NCI-H2196 treated with DMSO at 0.1 percent for 48 hours (cell line): Measurements from ENCODE around the gene RNASE11.
"Not testable (repeated sequence)": the region's sequence is repeated elsewhere in the genome, so short reads cannot be mapped to it uniquely, and the experiment has no call there.

Experiments
- DNase-seq: peaks from one replicate; lab custom pipeline; 2025; ENCODE audit not compliant: unreplicated experiment; lab: John Stamatoyannopoulos, UW

The RNASE11 gene

DNA sequence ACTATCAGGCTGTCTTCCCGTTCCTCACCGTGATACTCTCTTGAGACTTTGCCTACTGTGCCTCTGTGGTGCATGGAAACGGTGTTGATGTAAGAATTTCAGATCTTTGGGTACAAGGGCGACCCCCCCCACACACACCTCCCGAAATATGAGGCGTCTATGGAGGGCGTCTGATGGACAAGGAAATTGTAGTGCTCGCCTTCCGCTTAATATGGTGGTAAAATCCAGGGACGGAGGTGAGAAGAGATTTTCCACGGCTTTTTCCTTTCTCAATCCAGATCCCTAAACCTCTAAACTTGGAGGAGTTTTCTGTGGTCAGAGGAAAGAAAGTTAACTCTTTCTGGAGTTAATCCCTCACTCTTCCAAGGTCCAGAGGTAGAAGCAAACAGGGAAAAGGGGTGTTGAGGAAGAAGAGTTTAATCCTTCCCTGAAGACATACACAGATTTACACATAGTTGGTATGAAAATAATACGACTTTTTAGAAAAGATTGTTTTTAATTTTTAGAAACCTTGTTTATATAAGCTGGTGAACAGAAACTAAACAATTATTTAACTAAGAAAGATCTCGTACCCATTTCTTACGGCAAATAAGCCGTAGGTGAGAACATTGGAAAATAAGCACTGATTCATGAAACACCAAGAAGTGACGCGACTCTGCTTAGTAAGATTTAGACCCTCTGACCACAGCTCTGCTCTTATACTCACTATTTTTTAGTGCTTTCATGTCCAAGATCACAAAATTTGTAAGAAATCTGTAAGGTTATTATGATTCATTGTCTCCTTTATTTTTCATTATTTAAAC lies 26.4 kb upstream of the RNASE11 start:
- DNase-seq: no peak

DNA sequence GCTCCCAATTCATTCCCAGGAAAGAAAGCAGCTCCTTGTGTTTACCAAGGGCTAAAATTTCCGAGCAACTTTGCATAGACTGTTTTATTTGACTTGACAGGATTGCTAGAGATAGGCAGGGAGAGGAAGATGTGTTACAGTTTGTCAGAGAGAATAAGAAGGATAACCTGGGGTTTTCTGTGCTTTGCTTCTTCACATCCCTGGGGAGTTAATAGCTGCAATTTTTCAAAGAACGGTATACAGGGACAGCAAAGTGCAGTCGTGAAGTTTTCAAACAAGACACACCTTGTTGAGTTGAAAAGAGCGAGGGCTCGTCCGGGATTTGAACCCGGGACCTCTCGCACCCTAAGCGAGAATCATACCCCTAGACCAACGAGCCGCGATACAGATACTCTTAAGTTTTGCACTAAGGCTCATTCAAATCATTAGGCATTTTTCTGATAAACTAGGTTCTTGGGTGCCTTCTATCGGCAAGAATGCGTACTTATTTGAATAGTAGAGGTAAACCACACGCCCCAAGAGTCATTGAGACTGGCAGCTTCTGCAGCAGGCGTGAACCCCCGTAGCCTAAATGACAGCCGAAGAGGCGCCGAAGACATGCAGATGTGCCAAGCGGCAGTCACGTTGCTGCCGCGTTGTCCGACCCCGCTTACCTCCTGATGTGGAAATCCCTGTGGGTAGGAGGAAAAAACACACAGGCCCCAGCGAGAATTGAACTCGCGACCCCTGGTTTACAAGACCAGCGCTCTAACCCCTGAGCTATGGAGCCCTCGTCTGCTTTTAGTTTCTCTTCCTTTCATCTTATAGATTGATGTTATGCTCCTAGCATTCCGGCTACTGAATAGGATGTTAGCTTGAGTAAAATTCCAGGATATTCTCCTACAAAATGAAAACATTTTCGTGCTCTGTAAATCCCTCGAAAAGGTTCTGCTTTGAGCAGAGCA lies 25.6 kb upstream of the RNASE11 start:
- peak; percentile 83 for DNase-seq

DNA sequence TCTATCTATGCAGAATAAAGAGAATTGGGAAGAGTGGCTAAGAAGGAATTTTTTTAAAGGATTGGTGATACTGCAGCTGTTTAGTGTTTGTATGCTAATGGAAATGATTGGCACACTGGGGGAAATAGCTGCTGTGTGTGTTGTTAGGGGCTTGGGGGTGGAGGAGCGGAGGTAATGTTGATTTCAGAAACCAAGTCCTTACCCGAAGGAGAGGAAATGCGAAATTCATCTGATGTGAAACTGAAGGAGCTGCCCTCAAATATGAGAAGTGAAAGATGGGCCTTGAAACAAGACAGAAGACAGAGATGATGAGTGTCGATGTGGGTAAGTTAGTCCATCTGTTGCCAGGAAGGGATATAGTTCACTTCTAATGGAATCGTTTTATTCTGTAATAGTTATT lies 24.6 kb upstream of the RNASE11 start:
- no peak for DNase-seq

DNA sequence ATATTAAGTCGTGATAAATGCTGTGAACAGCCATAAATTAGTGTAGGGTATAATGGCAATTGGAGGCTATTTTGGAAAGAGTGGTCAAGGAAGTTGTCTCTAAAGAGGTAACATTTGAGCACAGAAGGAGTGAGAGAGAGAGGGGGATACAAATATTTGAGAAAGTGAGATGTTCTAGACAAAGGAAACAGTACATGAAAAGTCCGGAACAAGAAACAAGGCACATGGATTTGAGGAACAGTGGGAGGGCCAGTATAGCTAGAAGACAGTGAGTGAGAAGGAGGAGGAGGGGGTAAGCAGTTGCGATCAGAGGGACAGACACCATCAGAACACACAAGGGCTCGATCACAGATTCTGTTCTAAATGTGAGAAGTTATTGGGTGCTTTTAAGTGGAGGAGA lies 23.5 kb upstream of the RNASE11 start:
- DNase-seq: no peak

DNA sequence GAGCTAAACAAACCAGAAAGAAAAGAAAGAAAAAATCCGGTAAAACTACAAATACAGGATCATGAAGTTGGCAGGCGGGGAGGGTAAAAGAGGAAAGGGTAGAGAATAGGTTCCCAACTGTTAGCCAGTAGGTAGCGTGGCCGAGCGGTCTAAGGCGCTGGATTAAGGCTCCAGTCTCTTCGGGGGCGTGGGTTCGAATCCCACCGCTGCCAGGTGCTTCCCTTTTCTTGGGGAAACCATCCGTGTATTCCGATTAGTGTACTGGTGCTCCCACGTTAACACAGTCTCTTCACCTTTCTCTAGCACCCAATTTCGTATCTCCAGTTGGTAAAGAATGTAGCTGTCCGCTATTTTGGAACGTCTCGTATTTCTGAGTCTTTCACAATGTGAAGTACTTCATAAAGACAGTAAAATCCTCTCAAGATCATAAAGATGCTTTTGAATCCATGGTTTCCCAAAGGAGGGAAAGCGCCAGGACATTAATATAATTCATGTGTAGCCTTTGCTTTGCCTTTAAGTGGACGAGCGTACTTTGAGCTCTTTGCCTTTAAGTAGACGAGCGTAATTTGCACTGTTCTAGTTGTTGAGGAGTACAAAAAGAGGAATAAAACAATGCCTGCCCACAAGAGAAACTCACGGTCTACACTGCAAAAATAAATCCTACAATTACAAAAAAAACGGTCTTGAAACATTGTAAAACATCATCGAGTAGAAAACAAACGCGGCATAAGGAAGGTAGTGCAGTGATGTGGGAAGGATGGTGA lies 22.4 kb upstream of the RNASE11 start:
- peak; percentile 33 for DNase-seq

DNA sequence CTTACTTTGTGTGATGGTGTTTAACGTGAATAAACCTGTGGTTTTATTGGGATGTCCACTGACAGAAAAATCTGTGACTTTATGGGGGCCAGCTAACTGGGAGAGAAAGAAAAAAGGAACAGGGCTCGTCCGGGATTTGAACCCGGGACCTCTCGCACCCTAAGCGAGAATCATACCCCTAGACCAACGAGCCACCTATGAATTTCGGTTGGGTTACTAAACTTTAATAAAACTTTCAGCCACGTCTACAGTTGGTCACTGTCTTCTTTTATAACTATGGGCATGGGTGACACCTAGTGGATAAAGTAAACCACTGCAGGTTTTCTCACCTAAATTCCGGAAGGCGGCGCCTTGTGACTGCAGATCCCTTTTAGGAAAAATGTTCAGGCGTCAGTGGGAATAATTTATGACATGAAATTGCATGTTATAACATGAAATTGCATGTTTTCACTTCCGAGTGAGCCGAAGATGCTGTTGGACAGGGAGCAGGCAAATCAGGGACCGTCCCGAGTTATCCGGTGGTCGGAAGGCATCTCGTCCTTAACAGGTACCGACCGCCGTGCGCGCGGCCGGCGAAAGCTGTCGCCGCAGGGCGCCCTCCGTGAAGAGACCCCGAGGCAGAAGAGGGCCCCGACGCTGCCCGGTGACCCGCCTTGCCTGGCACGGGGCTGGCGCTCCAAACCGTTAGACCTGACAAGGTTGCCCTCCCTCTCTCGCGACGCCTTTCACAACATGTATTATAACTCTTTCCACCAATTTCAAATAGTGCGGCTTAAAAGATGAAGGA lies 21.6 kb upstream of the RNASE11 start:
- DNase-seq: peak; percentile 77

DNA sequence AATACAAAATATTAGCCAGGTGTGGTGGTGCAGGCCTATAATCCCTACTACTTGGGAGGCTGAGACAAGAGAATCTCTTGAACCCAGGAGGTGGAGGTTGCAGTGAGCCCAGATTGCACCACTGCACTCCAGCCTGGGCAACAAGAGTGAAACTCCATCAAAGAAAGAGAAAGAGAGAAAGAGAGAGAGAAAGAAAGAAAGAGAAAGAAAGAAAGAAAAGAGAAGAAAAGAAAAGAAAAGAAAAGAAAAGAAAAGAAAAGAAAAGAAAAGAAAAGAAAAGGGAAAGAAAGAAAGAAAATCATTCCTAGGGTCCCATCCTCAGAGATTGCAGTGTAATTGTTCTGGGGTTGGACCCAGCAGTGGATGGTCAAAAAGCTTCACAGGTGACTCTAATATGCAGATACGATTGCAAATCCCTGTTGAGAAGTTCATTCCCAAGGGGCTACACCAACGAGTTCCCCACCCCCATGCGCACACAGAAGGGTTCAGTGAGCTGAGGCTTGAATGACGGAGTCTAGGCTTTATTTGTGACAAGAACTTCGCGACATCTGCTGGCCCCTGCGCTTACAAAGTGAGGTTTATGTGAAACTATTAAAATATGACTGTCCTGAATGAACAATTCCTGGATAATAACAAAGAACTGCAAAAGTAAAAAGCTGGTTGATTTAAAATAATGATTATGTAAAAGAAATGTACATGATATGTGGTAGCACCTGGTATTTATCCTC lies 20.7 kb upstream of the RNASE11 start:
- DNase-seq: no peak

DNA sequence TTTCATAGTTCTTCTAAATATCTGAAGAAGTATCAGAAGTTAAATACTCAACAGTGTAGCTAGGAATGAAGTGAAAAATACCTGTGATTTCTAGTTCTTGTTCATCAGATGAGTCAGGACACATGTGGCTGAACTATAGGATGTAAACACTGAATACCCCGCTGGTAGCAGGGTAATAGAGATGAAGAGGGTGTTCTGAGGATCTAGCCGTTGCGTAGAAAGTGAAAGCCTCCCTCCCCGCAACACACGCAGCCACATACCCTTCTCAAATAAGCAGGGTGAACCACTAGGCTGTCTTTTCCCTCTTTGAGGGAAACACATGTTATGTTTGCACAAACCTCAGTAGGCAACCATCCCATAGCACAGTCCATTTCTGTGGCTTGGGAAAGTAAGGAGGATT lies 19.8 kb upstream of the RNASE11 start:
- no peak for DNase-seq

DNA sequence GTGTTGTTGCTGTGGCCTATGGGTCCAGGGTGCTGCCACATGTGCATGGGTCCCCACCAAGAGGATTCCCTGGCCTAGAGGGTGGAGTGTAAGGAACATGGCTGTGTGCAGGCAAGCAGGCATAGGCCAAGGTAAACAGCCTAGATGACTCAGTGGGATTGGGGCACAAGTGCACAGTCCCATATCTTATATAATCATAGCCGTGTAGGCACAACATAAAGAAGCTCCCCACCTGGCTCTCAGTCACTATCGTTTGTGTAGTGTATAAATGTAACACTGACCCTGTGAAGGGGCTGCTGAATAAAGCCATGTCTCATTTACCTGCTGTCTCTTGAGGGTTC lies 19.1 kb upstream of the RNASE11 start:
- no peak for DNase-seq

DNA sequence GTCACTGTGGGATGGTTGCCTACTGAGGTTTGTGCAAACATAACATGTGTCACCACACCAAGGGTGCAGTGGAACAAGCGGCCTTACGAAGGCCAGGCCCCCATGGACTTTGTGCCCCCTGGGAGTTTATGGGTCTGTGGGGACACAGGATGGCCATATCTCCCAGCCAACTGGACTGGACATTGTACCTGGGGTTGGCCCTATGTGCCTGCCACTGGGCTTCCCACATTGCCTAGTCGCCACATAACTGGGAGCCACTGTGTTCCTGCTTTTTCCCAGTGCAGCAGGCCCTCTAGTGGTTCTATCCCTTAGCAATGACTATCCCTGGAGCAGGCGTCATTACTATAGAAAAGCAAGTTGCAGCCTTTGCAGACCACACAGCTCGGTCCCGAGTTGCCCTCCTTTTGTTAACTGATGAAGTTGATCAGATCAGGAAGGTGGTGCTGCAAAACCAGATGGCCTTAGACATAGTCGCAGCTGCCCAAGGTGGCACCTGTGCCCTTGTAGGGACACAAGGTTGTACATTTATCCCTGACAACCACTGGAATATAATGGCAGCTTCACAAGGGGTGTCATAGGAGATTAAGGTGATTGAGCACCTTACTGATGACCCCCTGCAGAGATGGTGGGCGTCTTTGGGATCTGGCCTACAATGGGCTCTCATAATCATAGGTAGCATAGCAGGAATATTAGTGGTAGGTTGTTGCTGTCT lies 18.5 kb upstream of the RNASE11 start:
- no peak for DNase-seq

DNA sequence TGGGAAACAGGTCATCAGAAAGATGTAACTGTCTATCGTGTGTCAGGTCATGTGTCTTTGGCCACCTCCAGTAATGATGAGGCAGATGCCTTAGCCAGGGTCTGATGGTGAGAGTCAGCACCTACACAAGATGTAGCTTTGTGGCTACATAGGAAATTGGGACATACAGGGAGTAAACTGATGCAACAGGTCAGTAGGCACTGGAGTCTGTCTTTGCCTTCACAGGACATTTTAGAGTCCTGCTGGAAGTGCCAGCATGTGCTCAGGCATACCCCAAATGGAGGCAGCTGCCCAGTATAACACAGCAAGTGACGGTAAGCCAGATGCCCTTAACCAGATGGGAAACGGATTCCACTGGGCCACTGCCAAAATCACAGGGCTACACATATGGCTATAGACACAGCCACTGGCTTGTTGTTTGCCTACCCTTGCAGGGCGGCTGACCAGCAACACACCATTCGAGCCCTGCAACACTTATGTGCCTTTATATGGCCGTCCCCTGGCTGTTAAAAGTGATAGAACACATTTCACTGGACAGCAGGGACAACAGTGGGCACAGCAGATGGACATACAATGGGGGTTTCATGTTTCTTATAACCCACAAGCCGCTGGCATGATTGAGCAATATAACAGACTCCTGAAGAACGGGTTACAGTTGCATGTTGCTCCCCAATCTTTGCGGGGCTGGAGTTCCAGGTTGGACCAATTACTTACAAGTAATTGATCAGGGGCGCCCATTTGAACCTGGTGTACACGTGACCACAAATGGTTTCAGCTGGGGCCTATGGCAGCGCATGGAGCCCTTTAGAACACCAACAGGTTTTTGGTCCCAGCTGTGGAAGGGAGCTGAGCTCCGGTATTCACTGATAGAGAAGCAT lies 16.3 kb upstream of the RNASE11 start:
- no peak for DNase-seq

DNA sequence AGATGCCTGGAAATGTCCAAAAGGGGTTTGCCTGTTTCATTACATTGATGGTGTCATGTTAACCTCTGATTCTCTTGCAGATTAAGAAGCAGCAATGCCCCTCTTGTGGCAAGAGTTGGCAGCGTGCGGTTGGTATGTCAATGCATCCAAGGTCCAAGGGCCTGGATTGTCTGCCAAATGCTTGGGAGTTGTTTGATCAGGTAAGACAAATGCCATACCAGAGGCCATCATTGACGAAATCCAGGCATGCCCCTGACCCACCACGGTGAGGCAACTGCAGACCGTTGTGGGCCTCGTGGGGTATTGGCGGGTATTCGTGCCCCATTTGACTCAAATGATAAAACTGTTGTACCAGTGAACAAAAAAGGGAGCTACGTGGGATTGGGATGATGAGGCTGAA lies 14.8 kb upstream of the RNASE11 start:
- no peak for DNase-seq

DNA sequence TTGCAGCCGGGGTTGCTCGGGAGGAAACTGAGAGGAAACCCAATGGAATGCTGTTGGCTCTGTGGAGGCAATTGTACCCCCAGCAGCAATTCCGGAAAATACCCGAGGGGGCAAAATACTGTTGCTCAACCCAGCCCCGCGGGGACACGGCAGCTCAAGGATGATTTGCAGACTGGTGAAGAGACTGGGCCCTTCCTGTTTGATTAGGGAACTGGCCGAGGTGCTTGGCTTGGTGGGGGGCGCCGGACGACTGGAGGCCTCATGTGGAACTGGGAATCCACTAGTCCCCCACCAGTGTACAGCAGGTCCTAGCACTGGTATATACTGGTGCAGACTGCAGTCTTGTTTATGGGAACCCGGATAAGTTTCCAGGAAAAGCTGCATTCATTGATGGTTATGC lies 13.7 kb upstream of the RNASE11 start:
- DNase-seq: no peak

DNA sequence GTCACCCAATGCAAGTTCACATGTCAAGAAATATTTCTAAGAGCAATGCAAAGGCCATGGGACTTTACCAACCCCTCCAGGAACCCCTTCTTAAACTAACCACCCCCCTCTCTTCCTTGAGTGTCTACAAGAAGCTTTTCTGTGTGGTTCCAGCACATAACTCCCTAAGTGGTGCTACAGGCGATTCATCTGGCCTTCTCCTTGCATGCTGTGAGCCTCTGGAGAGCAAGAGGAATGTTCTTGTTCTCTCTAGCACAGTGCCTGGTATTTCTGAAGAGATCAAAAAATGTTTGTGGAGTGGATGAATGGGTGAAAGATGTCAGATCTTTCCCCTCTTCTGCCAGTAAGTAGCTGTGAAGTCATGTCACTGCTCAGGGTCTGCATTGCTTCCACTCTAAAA lies 9.3 kb upstream of the RNASE11 start:
- DNase-seq: no peak

DNA sequence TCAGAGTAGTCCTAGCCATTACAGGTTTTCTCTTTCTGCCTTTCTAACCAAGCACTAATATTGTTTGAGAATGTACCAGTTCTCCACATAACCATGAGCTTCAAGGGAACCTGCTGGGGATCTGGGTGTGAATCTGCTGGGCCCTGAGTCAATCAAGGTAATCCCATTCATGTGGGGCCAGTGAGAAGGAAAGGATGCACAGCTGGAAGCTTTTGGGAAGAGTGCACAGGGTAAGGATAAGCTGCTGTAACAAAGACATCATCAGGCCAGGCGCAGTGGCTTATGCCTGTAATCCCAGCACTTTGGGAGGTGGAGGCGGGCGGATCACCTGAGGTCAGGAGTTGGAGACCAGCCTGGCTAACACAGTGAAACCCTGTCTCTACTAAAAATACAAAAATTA lies 7.9 kb upstream of the RNASE11 start:
- not testable (repeated sequence) for DNase-seq

DNA sequence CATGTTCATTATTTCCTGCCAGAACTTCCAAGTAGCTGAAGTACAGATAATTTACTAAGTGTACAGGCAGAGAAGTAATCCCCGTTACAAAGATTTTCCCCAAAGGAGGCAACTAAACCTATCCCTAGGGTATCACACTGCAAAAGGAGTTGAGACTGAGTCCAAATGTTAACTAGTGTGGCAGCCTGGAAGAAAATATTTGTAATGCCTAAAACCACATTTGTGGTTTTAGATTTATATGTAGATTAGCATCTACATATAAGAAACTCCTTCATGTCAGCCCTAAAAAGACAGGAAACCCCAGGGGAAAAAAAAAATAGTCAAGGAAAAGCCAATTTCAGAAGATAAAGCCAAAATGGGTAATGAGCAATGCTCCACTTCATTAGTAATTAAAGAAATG lies 4.8 kb upstream of the RNASE11 start:
- no peak for DNase-seq

DNA sequence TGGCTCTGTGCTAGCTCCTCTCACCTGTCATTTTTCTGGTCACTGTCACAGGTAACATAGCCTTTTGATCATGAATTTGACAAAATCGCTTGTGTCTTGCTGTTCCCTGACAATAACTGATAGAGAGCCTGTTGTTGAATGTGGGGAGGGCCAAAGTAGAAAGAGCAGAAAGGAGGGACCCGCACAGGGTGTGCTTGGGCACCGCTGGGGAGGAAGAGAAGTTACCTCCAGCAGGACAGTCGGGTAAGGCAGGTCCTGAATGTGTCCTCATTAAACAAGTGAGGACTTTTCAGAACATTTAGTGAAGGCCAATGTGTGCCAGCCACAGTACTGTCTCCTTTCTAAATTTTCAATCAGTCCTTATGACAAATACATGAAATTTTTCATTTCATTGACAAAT lies 3.4 kb upstream of the RNASE11 start, which contains the start of gene RNASE12:
TSS of gene RNASE12 (minus strand) at position 142 of the 400 bp plus-strand sequence. CDS start 653 bp downstream, outside the sequence.
- DNase-seq: no peak

DNA sequence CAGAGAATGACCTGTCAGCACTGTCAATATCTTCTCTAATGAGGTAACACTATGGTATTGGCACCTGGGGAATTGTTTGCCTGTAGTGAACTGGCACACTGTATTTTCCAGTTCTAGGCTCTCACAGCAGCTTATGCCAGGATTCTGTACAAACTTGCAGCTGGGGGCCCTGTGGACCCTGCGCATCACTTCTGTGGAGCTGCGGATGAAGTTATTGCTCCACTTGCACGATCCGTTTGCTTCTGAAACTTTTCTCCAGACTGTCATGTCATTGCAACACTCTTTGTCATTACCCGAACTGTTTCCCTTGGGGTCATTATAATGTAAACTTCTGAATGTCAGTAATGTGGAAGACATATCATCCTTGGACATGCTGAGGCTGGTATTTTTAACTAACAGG lies 3.9 kb downstream of the RNASE11 start:
- no peak for DNase-seq
